Measurements from ENCODE around the gene TRAT1.

Gene TRAT1

DNA sequence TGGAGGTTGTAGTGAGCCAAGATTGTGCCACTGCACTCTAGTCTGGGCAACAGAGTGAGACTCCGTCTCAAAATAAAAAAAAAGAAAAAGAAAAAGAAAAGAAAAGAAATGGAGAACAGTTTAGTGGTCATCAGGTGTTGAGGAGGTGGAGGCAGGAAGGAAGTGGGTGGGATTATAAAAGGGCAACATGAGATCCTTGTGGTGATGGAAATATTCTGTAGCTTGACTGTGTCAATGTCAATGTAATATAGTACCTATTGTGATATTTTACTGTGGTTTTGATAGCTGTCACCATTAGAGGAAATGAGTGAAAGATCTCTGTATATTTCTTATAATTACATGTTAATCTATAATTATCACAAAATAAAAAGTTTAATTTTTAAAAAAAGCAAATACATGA, 60.8 kb downstream of the TRAT1 start:
- no peak overlapping the region for H3K27ac ChIP-seq
- TF ChIP-seq, protein P1, sequence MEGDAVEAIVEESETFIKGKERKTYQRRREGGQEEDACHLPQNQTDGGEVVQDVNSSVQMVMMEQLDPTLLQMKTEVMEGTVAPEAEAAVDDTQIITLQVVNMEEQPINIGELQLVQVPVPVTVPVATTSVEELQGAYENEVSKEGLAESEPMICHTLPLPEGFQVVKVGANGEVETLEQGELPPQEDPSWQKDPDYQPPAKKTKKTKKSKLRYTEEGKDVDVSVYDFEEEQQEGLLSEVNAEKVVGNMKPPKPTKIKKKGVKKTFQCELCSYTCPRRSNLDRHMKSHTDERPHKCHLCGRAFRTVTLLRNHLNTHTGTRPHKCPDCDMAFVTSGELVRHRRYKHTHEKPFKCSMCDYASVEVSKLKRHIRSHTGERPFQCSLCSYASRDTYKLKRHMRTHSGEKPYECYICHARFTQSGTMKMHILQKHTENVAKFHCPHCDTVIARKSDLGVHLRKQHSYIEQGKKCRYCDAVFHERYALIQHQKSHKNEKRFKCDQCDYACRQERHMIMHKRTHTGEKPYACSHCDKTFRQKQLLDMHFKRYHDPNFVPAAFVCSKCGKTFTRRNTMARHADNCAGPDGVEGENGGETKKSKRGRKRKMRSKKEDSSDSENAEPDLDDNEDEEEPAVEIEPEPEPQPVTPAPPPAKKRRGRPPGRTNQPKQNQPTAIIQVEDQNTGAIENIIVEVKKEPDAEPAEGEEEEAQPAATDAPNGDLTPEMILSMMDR (conservative IDR thresholded peaks at IDR 0.05): no peak
- TF ChIP-seq ZFX (IDR thresholded peaks at IDR 0.05): no peak

DNA sequence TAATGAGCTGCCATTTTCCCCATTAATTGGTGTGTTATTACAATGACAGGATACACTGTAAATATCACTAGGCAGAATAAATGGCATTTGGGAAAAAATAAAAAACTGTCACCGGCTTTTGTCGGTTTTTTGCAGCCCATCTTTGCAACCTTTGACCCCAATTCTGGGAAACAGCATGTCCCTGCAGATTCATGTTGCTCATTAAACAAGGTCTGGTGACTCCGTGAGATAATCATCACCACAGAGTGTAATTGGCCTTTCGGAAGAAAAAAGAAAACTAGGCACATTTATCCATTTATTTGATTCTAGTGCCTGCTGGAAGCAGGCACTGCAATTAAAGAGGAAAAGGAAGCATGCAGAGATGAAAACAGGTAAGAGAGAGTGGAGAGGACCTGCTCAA, 64.5 kb downstream of the TRAT1 start:
- TF ChIP-seq ZFX (IDR thresholded peaks at IDR 0.05): no peak
- TF ChIP-seq, protein P1 (conservative IDR thresholded peaks at IDR 0.05): no peak
- H3K27ac ChIP-seq: no peak overlapping the region

DNA sequence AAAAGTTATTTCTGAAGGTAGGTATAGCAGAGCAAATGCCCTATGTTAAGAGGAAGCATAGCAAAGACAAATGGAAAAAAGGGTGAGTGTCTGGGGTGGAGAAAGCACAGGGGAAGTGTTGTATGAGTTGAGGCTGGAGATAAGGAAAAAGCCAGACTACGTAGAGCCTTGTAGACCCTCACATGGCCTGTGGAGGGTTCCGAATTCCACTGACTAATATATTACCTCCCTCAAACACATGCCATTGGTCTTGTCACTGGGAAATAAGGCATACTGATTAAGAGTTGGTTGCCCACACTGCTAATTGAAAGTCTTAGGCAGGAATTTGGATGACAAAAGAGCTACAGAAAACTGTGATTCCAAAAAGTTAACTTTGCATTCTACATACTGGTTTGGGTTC, 65.2 kb downstream of the TRAT1 start:
- TF ChIP-seq, protein P1 (conservative IDR thresholded peaks at IDR 0.05): no peak
- H3K27ac ChIP-seq: no peak overlapping the region

DNA sequence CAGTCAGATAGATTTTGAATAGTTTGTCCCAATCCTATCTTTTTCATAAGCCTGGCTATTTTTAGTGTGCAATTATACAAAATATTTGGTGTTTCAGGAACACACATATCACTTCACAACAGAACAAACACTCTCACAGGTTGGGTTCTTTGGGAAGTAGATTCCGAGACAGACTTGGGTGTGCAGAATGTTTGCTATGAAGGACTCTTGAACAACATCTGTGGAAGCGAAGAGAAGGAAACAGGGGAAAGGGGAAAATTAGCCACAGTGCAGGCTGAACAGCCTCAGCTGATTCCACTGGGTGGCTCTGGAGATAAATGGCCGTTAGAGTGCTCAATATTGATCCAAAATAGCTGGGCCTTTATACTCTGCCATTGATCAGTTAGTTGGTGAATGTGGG, 69.2 kb downstream of the TRAT1 start:
- TF ChIP-seq ZFX (IDR thresholded peaks at IDR 0.05): no peak
- TF ChIP-seq, protein P1 (conservative IDR thresholded peaks at IDR 0.05): no peak
- no peak overlapping the region for H3K27ac ChIP-seq

DNA sequence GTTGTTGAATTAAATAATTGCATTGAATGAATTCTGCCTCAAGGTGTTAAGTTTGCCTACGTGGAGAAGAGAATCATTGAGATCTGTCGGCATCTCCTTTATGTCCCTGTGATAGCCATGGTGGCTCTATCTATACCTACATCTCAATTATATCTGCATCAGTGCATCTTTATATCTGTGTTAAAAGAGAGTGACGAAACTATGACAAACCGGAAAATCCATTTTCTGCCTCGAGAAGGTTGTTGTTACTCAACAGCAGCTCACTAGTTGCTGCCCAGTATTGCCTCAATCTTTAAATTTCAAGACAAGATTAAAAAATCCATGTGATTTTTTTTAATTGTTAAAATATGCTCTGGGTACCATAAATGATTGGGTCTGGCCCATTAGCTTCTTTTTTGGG, 72.4 kb downstream of the TRAT1 start:
- no peak for TF ChIP-seq ZFX (IDR thresholded peaks at IDR 0.05)
- TF ChIP-seq, protein P1 (conservative IDR thresholded peaks at IDR 0.05): no peak
- no peak overlapping the region for H3K27ac ChIP-seq

DNA sequence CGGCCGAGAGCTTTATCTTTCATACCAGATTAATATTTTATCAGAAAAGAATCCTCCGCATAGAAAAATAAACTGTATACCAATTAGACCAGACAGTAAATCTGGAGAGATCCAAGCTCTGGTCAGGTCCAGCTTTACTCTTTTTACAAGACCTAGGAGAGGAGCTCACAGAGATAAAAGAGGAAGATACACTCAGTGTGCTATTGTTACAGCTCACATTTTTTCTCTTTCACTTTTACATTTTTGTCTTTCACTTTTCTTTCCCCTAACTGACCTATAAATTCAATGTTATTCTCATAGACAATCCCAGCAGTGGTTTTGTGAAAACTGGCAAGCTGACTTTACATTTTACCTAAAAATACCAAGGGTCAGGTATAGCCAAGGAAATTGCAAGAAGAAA, 75.3 kb downstream of the TRAT1 start:
- TF ChIP-seq, protein P1 (conservative IDR thresholded peaks at IDR 0.05): no peak
- no peak for TF ChIP-seq ZFX (IDR thresholded peaks at IDR 0.05)
- H3K27ac ChIP-seq: no peak overlapping the region

DNA sequence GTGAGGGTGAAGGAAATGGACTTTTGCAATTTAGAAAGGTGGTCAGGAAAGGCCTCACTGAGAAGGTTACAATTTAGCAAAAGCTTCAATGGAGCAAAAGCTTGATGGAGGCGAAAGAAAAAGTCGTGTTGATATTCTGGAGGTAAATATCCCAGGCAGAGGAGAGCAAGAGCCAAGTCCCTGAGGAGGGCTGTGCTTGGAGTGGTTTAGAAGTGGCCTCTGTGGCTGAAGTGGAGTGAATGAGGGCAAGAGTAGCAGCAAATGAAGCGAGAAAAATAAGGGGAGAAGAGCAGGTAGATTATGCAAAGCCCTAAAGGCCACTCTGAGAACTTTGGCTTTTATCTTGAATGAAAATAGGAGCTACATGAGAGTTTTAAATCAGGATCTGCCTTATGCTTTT, 76.9 kb downstream of the TRAT1 start:
- H3K27ac ChIP-seq: no peak overlapping the region
- TF ChIP-seq, protein P1 (conservative IDR thresholded peaks at IDR 0.05): no peak
- TF ChIP-seq ZFX (IDR thresholded peaks at IDR 0.05): no peak

Data from C4-2B (cell line).